Keratinocyte (primary cell): Measurements from ENCODE around the gene NOM1. TPM values are rescaled to one million over a fixed set of nuclear protein-coding genes. Genes with fewer than 3 reads are reported as not detected.
A peak's percentile ranks its signal among the peaks of the same experiment; 100 is the strongest.

ENCODE experiments used
- DNase-seq: peaks from one replicate; pipeline ENCODE4 v3.0.0-alpha.2; 2011; ENCODE audit warnings: low read depth, missing footprints, low spot score
- FAIRE-seq: peaks from 2 replicates; lab custom pipeline; 2011; peaks lifted over from hg19 to GRCh38; lab: Jason Lieb, UNC
- H2AFZ ChIP-seq: 2 replicates; pipeline ENCODE4 v1.6.0; 2012; ENCODE audit warnings: low read length, control low read depth, inconsistent platforms; ENCODE audit not compliant: control insufficient read depth
- H3K27ac ChIP-seq: 2 replicates; pipeline ENCODE4 v1.5.1; 2011; ENCODE audit warnings: low read length; ENCODE audit not compliant: control insufficient read depth, insufficient read depth
- H3K27me3 ChIP-seq: 3 replicates; pipeline ENCODE4 v1.6.0; 2011; ENCODE audit warnings: low read length; ENCODE audit not compliant: control insufficient read depth, insufficient read depth; ENCODE audit errors: extremely low read depth
- H3K36me3 ChIP-seq, 2 experiments: 2 replicates in 1 of 2; 3 replicates in 1 of 2; pipeline ENCODE4 v1.5.1; 2011; ENCODE audit warnings: low read length in 2 of 2, mild to moderate bottlenecking in 1 of 2; ENCODE audit not compliant: control insufficient read depth in 2 of 2, insufficient read depth in 2 of 2; ENCODE audit errors: extremely low read depth in 1 of 2
- H3K4me1 ChIP-seq: 3 replicates; pipeline ENCODE4 v1.5.1; 2011; ENCODE audit warnings: low read length; ENCODE audit not compliant: control insufficient read depth, insufficient read depth; ENCODE audit errors: extremely low read depth
- H3K4me2 ChIP-seq: 3 replicates; pipeline ENCODE4 v1.6.0; 2011; ENCODE audit warnings: low read depth, low read length; ENCODE audit not compliant: control insufficient read depth, insufficient read depth; ENCODE audit errors: extremely low read depth
- H3K4me3 ChIP-seq, 3 experiments: fragments of 200-600 bp in 1 of 3; sonication (generic) in 1 of 3; 2 replicates in 2 of 3; 3 replicates in 1 of 3; pipeline ENCODE4 v1.5.1; 2011 to 2016; ENCODE audit warnings: low read length in 3 of 3, mild to moderate bottlenecking in 3 of 3, control low read depth in 2 of 3, inconsistent platforms in 1 of 3, low read depth in 1 of 3, mixed read lengths in 1 of 3, mixed run types in 1 of 3, moderate library complexity in 1 of 3; ENCODE audit not compliant: control insufficient read depth in 2 of 3, insufficient read depth in 2 of 3; ENCODE audit errors: extremely low read depth in 1 of 3
- H3K79me2 ChIP-seq: 2 replicates; pipeline ENCODE4 v1.6.0; 2012; ENCODE audit warnings: low read length; ENCODE audit not compliant: control insufficient read depth, insufficient read depth
- H3K9ac ChIP-seq: 3 replicates; pipeline ENCODE4 v1.6.0; 2011; ENCODE audit warnings: low read length; ENCODE audit not compliant: control insufficient read depth, insufficient read depth; ENCODE audit errors: extremely low read depth
- H3K9me1 ChIP-seq: 3 replicates; pipeline ENCODE4 v1.6.0; 2011; ENCODE audit warnings: low read length; ENCODE audit not compliant: control insufficient read depth, insufficient read depth; ENCODE audit errors: extremely low read depth
- H3K9me3 ChIP-seq: 2 replicates; pipeline ENCODE4 v1.5.1; 2012; ENCODE audit warnings: low read depth, low read length; ENCODE audit not compliant: control insufficient read depth
- H4K20me1 ChIP-seq: 3 replicates; pipeline ENCODE4 v1.6.0; 2011; ENCODE audit warnings: low read length; ENCODE audit not compliant: control insufficient read depth, insufficient read depth; ENCODE audit errors: extremely low read depth
- EZH2 ChIP-seq: IDR thresholded peaks from one replicate; pipeline ENCODE4 v1.6.1; 2012; ENCODE audit warnings: inconsistent platforms, mild to moderate bottlenecking, low read length, moderate library complexity
- dilution Hi-C: fragments of 300-500 bp; cut with MboI; formaldehyde crosslinking; loops from one replicate; pipeline ENCODE4 v1.7.0; 2020; ENCODE audit warnings: low sequenced_read_pairs; ENCODE audit not compliant: extremely low pct_ligation_motif_present
- polyA plus RNA-seq, 5 experiments: library from polyadenylated mRNA; depleted of rRNA in 3 of 5; stranded (reverse) in 3 of 5; stranded (forward) in 1 of 5; unstranded in 1 of 5; fragments of >200 nt; gene quantifications; 1 replicate in 1 of 5; 2 replicates in 3 of 5; 3 replicates in 1 of 5; pipeline versions ENCODE4 v1.2.1 to v1.2.3, GENCODE V29; 2011 to 2012; ENCODE audit warnings: missing spikeins in 2 of 5, low read depth in 1 of 5, low replicate concordance in 1 of 5

NOM1 gene
- polyA plus RNA-seq, 1 donor (not counting 4 experiments of a cell fraction or from before 2014, with no cell fraction given), result 17.1 TPM

DNA sequence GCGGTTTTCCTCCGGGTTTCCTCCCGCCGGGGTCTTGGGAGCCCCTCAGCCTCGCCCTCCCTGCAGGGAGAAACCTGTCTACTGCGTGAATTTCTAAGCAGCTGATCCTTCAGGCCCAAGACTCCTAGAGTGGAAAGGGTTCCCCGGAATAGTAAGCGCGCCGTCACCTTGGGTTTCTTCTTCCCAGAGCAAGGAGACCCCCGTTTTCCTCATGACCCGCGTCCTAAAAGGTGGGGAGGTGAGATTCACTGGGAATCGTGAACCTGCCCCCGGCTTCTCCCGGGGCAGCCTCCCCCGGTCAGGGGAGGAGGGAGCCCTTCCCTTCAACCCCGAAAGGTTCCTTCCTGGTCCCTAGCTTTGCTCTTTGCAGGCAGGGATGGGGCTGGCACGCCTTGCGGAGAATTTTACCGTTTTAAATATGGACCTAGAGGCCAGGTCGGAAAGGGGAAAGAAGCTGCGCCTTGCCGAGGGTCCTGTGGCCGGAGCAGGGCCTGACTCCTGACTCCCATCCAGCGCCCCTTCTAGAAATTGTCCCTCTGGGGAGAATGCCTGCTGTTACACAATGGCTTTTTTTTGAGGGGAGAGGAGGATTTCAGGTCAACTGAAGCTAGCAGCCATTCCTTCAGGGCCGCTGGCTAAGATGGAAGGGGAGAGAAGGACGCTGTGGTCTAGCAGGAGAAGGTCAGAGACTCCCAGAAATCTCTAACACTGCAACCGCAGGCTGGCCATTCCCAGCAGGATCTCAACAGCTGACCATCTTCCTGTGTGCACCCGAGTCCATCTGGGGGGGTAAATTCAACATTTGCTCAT, 72.6 kb downstream of the NOM1 start:
- Histone ChIP-seq H3K9ac (no peak overlapping the region), H3K9me3 (no peaks in the 10 kb centered on the region), H3K27ac (no peak overlapping the region), H3K4me1 (peaks cover 10% of the 10 kb centered on the region), H3K4me3 (peak overlapping the region in 1 of 3 experiments; percentile 34), H2AFZ (no peak overlapping the region), H3K27me3 (peaks cover 64% of the 10 kb centered on the region), H3K79me2 (no peaks in the 10 kb centered on the region), H4K20me1 (no peaks in the 10 kb centered on the region), H3K4me2 (no peak overlapping the region), H3K36me3 (no peaks in the 10 kb centered on the region), H3K9me1 (no peaks in the 10 kb centered on the region)
- DNase-seq (no peak), FAIRE-seq (no peak)
- dilution Hi-C loops, result no loop called here
- no peak for TF ChIP-seq EZH2

Other genes with a start within 250 kb of the NOM1 start
- gene LMBR1, start 56.5 kb upstream of the NOM1 start, polyA plus RNA-seq, result 18.5 to 30.2 TPM (median 29.9 TPM) in 3 replicates
- gene MNX1, start 61.0 kb downstream of the NOM1 start, polyA plus RNA-seq, result 0.02 TPM in 1 of 3 replicates, not detected in the others
- gene UBE3C, start 189.2 kb downstream of the NOM1 start, polyA plus RNA-seq, result 75.3 to 102 TPM (median 89.3 TPM) in 3 replicates